ENCODE results near the gene NUFIP1.
"Not testable (repeated sequence)": the region's sequence is repeated elsewhere in the genome, so short reads cannot be mapped to it uniquely, and the experiment has no call there.

The NUFIP1 gene

DNA sequence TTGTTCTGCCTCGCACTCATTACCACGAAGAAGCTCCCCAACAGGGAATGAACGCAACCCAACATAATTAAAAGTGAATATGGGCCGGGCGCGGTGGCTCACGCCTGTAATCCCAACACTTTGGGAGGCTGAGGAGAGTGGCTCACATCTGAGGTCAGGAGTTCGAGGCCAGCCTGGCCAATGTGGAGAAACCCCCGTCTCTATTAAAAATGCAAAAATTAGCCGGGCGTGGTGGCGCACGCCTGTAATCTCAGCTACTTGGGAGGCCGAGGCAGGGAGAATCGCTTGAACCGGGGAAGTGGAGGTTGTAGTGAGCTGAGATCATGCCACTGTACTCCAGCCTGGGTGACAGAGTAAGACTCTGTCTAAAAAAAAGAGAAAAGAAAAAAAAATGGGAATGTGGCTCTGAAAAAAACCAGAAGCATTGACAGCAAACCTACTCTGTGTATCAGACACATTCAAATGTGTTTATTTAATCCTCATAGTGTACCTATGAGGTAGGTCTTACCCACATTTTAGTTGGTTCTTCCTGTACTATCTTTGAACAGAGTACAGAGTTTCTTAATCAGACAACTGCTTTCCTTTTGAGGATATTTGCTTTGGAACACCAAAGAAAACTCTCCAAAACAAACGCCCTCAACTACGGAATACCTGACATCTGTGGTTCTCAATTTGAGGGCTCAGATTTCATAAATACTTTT is 70.0 kb downstream of the NUFIP1 start:
- DNase-seq, result no peak

DNA sequence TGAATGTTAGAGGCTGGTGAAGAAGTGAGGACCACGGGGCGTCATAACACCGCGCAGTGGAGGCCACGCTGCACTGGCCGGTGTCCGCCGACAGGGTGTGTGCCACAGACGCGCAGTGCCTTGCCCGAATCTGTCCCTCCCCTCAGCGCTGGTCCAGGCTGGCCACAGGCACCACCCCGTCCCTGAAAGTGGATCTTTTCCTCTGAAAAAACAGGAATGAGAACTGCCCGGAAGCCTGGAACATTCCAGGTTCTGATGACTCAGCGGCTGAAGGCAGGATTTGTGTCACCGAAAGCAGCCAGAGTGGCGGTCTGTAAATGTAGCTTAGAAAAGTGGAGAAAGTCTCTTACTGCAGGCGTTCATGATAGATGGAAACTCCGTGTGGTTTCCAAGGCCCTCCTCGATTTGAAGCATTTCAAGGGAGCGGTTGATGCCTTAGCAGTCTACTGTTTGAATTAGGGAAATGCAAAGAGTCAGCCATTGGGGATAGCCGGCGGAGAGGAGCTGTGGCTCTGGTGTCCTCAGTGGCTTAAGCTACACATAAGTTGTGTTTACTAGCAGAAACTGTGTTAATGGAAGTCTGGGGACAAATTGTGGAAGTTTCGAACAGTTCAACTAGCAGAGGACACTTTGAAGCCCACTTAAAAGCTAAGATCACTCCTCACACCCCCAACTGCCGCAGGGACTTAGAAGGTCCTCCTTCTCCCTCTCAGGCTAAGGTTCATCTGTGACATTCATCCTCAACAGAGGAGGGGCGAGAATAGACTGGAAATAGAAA is 70.8 kb downstream of the NUFIP1 start:
- DNase-seq, result peak; percentile 76

DNA sequence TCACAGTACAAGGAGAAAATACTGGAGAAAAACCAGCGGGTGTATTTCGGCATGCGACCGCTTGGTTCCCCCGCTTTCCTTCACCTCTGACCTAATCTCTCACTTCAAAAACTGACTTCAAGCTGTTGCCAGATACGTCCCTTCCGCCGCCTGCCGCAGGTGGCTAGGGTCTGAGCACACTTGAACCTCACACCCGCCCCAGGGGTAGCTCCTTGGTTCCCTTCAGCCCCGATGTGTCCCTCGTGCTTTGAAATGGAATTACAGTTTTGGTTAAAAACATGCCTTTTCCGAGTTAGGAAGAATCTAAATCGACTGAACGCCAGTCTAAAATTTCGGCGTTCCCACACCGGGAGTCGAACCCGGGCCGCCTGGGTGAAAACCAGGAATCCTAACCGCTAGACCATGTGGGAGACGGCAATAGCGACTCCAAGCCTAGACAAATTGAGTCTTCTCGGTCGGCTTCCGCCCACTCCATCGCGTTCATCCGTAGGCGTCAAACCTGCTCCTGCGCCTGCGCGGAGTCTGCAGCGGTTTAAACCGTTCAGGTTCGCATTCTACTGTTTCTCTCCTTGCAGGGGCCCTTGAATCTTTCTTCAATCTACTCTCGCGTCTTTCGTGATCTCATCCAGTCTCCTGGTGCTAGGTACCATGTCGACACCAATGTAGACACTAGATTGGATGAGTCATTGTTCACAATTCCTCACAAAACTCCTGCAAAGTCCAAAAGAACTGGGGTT is 71.5 kb downstream of the NUFIP1 start:
- DNase-seq, result peak; percentile 92

DNA sequence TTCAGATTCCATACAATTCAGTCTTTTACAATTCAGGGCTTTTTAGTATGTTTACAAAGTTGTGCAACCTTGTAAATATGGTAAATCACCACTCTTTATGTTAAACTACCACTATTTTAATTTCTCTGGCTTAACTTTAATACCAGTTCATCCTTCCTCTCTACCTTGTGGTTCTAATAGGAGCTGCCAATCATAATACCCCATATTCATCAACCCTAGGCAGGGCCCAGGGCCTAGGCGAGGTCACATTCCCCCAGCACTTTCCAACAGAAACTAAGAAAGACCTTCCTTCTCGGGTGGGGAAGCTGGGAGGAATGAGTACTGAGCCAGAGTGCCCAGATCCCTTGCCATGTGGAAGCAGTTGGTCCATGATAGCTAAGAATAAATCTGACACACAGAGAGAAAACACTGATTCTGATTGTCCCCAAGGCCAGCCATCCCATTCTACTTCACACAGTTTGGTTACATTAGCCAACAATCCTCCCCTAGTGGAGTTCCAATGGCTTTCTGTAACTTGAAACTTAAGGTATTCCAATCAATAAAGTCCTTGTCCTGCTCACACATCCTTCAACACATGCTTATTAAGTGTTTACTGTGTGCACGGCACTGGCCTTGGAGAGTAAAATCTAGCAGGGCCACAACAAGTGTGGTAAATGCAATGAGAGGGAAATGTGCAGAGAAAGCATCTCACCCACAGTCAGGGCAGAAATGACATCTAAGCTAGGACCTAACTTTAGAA is 76.8 kb downstream of the NUFIP1 start:
- DNase-seq, result no peak

DNA sequence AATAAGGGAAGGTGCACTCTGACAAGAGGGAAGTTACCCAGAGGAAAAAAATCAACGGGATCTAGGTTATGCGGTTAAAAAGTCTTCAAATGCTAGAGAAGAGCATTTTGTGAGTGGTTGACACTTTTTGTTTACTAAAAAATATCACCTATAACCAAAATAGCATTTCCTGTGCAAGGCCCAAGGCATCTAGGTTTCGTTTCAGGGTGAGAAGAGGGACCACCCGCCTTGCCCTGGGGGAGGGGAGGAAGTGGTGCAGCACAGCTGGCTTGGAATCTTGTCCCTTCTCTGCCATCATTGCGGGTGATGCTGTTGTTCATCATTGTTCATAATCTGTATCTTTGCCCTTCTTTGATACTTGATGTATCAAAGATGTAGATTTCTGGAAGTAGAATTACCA is 80.6 kb downstream of the NUFIP1 start:
- DNase-seq, result no peak

DNA sequence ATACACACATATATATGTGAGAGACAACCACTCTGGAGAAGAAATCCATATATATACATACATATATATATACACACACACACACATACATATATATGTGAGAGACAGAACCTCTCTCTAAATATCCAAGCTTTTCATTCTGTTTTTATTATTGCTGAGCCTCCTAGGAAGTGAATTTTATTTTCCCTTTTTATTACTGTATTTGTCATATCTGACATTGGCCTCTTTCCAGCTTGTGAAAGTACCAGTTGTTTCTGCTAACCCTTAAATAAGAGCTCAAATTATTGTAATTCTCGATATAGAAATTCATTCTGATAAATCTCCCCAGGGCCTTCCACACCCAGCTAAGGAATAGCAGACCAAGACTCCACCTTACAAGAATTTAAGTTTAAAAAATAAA is 81.0 kb downstream of the NUFIP1 start:
- no peak for DNase-seq

DNA sequence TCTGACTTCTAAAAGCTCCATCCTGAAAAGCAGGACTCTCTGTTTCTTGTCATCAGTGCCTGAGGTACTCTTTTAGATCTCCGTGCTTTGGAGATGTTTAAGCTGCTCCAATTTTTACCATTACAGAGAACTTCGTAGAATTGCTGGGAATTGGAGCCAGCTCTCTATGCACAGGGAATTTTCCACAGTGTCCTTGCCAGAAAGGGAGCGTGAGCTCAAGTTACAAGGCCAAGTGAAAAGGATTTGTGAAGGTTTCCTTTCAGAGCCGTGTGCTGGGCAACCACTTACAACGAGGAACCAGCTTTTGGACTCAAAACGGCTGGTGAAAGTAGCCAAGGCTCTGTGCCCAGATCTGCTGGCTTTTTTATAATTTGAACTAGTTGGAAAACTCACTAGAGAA is 82.6 kb downstream of the NUFIP1 start:
- no peak for DNase-seq

DNA sequence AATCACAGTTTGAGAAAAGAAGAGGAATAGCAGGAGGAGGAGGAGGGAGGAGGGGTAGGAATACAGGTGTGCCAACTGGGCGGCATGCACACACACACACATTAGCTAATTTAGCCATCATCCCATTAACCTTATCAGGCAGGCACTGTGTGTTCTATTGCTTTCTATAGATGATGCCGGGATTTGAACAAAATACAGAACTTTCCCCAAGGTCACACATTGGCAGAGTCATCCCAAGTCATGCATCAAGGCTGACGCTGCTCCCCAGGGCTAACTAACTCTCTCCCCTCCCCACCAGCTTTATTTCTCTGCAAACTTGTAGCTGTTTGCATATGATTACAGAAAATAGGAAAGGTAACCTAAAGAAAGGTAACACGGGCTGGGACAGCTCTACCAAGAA is 83.0 kb downstream of the NUFIP1 start:
- no peak for DNase-seq

DNA sequence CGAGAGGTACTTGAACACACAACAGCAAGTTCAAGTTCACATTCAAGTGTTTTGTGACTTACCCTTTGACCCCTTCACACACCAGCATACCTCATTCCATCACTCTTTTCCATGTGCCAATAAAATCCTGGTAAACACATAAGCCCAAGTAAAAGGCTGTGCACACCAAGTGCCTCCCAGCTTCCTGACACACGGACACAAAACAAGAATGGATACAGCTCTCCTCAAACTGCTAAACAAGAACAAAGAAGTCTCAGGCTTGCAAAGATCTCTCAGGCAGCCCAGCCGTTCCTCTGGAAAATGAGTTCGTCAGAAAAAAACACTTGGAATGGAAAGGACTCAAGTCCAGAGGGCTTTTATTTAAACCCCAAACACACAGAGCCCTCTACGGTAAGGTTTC is 83.7 kb downstream of the NUFIP1 start:
- no peak for DNase-seq

DNA sequence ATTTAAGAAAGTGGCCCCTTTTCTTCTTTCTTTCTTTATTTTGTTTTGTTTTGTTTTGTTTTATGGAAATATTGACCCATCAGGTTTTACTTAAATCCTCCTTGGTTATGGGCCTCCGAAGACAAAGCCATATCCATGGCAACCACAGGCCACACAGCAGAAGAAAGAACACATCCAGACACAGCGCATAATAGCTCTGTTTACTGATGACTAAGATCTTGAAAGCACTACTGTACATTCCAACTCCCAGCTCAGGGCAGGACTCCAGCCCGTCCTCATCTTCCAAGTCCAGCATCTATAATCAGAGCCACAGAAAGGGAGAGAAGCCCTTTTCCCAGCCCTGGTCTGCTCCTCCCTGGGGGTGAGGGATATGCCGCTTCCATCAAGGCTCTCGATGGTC is 84.3 kb downstream of the NUFIP1 start:
- DNase-seq, result no peak

DNA sequence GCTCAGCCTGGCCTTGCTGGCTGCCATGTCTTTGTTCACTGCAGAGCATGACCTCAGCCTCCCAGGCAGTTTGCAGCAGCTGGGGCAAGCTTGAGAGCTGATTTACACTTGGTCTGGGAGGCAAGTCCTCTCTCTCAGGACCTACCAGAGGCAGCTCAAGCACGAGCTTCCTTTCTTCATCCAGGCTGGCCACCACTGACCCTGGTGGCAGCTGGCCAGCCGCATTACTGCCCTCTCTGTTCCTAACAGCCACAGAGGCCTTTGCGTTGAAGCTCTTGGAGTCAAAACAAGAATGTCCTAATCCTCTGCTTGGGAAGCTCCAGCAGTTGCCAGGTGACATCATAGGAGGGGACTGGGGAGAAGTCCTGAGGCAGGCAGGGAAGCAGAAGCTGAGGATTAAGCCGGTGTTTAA is 85.7 kb downstream of the NUFIP1 start:
- DNase-seq, result no peak

DNA sequence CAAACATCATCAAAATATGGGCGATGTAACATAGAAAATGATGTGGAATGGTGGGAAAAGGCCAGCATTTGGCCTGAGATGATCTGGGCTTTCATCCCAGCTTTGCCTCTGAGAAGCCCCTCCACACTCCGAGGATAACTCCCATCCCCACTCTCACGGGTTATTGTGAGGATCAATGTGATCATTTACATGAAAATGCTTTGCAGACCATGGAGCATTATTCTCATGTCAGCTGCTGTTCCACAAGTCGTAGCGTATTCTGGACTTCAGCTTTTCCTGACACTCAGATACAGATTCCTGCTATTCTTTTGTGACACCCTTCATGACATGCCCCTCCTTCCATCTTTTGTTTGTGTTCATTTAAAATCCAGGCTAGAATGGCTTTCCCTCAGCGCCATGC is 86.5 kb downstream of the NUFIP1 start:
- DNase-seq, result no peak

DNA sequence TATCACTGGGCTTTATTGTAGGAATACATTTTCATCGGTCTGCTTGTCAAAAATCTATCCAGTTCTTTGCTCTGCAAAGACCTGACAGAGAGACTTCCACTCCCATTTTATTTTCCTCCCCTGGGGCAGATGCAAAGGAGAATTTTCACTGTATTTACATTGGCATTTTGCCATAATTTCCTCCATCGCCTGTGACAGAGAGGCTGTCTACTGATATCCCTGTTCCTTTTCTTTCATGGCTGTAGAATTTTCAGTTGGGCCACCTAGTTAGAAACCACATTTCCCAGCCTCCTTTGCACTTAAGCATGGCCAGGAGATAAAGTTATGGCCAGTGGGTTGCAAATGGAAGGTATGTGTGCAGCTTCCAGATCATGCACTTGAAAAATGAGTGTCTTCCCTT is 89.3 kb downstream of the NUFIP1 start:
- DNase-seq, result no peak

DNA sequence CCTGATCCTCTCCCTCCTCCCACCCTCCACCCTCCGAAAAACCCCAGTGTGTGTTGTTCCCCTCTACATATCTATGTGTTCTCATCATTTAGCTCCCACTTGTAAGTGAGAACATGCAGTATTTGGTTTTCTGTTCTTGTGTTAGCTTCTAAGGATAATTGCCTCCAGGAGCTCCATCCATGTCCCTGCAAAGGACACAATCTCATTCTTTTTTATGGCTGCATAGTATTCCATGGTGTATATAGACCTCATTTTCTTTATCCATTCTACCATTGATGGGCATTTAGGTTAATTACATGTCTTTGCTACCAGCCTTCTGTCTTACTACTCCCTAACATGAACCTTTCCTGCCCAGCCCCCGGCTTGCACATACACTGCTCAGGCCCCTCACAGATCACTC is 91.0 kb downstream of the NUFIP1 start:
- DNase-seq, result not testable (repeated sequence)

DNA sequence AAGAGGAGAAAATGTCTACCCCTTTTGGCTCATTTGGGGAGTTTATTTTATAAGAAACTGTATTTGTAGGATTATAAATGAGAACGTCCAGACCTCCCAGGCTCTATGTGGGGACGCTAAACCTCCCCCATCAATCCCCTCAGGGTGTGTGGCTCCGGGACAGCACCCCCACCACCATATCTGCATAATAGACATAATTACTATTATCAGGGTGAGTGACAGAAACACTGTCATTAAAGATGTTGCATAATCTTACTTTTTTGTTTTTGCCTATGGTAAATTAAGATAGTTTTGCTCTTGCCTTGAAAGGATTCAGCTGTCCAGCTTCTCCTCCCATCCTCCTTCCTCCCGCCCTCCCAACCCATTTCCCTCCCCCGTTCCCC is 93.3 kb downstream of the NUFIP1 start:
- DNase-seq, result no peak

DNA sequence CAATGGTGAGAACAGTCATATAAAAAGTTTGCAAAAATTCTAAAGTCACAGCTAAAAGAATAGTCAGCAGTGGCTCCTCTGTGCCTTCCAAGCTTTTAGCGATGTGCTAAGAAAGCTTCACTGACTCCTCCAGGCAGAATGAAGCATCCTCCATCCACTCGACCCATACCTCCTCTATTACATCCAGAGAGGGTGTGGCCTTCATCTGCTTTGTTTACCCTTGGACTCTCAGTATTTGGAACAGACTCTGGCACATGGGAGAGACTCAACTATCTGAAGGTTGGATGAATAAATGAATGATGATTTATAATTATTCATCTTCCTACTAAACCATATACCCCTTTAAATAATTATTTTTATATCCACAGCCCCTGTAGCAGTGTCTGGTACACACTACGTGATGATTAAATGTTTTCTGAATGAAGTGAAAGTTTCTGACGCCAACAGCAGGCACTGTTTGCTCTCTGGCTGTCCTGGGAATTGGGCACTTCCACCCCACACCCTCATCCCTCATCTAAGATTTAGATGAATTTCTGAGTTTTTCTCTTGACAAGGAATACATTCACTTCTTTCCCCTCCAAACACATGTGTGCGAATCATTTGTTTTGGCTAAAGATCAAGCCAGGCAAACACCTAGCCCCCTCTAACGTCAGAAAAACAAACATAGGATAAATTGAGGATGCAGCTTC is 93.9 kb downstream of the NUFIP1 start:
- DNase-seq, result no peak

DNA sequence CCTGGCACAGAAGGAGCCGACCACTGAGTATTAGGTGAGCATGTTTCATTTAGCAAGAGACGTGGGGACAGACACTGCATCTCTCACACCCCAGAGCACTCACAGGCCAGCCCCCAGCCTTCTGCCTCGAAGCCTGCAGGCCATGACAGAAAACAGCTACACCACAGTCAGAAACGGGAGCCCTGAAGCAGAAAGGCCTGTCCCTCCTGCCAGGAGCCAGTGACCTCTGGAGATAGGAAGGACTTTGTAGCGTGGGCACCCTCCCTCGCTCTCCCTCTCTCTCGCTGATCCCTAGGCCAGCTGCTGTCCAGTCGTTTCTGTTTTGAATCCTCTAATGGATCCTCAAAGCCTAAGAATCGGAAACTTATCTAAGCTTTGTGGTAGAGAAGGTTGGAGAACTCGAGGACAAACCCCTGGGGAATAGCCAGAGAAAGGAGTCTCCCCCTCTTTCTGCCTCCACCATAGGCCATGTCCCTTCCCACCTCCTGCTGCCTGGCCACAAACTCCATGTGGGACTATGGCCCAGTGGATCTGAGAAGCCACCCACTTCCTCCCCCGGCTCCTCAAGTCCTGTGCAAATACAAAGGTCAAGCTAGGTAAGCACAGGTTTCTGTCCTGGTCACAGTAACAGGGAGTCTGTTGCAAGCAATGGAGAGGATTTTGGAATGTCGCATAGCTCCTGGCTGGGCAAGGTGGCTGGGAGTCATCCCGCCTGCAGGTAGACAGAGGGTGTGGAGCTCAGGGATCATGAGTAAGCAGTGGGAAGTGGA is 95.1 kb downstream of the NUFIP1 start:
- no peak for DNase-seq

All from stimulated activated CD4-positive, alpha-beta T cell treated with anti-CD3 and anti-CD28 coated beads, Interleukin-4, amount 100 ng/mL, for 1 hour (primary cell).